Bone marrow (tissue), 2 donors: ENCODE results near the gene SMIM10L1.

ENCODE experiments used
- DNase-seq, 2 donors: peaks; one replicate each; lab custom pipeline; 2025; lab: John Stamatoyannopoulos, UW

The SMIM10L1 gene

DNA sequence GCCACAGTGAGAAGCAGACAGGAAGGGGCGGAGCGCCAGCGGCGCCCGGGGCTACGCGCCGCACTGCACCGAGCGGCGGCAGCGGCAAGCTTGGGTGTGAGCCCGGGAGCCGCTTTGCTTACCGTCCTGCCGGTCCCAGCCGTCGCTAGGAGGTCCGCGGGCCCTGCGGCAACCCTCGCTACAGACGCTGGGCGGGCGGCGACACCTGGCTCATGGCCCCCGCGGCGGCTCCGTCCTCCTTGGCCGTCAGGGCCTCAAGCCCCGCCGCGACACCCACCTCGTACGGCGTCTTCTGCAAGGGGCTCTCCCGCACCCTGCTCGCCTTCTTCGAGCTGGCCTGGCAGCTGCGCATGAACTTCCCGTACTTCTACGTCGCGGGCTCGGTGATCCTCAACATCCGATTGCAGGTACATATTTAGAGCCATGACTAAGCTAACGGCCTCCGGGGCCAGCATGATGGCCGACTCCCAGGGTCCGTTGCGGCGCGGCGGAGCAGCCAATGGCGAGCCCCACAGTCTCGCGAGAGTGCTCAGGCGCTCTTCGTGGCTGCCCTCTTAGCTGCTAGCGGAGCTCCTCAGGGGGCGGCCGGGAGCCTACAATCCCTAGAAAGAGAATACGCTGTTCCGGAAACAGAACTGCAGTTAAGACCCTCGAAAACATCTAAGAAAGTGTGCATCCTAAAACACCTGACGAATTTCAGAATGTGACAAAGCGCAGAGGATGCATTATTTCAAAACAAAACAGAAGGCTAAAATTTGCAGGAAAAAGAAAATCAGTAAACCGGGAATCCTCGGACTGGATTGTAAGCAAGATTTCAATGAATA lies at the start of gene SMIM10L1:
Gene SMIM10L1, plus strand, starts transcription at position 50 of the 824 bp plus-strand sequence. Its CDS starts 163 bp downstream, at position 213.
- DNase-seq, result peak; percentile 62 to 86

DNA sequence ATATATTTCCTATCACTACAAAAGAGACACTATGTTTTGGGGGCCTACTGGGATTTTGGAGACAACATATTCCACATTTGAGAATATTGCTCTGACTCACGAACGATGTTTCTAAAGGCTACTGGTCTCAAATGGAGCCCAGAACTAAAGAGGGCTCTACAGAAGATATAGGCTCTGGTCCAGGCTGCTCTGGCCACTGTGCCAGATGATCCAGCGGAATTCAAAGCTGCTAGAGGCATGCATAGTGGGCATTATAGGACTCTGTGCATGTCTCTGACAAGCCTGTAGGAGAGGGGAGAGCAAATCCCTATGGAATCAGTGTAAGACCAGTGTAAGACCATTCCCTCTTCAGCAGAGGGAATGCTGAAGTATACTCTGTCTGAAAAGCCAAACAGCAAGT lies 40.6 kb upstream of the SMIM10L1 start:
- no peak for DNase-seq

DNA sequence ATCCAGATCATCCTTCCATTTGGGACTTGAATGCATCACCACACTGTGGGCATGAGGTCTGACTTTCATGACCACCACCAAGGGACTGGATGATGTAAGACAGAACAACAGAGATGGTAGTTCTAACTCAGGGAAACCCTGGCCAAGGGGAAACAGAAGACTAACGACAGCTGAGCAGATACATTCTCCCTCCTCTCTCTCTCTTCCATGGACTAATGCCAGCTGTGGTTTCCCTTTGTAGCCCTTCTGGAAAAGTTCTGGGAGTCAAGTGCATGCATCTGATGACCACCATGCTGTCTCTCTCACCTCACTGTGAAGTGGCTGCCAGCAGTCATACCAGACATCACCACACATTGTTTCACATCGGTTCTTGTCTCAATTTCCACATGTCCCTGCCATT lies 40.0 kb upstream of the SMIM10L1 start:
- no peak for DNase-seq

DNA sequence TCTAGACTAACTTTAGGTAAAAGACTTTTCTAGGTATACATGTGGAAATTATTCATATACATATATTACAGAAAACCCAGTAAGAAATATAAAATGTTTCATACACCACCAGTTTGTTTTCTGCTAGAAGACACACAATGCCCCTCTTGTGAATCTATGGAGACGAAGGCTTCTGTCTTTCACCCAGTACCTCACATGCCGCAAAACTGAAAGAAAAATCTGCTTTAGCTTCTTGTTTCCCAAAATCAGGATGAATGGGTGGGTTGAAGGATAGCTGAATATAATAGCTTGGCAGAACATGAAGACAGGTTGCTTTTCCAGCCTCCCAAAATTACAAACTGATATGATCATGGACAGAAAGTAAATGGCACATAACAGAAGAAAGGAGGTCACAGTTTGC lies 37.8 kb upstream of the SMIM10L1 start:
- DNase-seq, result no peak

DNA sequence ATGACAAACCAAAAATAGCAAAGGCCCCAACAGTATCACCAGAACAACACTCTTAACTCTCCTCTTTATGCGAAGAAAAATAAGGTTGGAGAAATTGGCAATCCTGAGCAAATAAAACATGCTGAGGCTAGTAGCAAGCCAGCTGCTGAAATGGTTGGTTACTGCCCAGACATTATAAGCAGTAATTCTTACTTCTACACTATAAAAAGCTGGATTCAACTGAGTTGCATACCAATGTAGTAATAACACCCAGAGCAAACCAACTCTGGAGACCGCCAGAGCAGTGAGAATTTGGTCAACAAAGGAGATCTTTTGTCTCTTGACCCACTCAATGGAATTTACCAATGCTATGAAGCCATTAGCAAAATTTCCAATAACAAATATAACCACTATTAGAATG lies 37.2 kb upstream of the SMIM10L1 start:
- no peak for DNase-seq

DNA sequence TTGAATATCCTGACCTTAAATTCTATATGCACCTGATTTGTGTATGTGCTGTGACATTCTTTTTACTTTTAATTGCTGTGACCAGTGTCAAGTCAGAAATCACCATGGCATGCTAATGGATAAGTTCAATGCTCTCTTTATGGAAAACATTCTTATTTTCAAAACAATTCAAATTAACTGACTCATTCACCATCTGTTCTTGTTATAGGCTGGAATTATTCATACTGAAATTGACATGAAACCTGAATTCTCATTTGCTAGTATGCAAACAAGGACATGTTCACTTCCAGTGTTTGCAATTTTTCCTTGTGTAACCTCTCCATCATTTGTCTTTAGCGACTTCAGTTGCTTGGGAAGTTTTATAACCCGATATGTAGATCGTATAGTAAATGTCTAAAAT lies 36.7 kb upstream of the SMIM10L1 start, which contains the start of gene TAS2R30:
Gene TAS2R30, minus strand, starts transcription at position 340 of the 400 bp plus-strand sequence. CDS start 400 bp downstream, outside the sequence.
- DNase-seq, result no peak

DNA sequence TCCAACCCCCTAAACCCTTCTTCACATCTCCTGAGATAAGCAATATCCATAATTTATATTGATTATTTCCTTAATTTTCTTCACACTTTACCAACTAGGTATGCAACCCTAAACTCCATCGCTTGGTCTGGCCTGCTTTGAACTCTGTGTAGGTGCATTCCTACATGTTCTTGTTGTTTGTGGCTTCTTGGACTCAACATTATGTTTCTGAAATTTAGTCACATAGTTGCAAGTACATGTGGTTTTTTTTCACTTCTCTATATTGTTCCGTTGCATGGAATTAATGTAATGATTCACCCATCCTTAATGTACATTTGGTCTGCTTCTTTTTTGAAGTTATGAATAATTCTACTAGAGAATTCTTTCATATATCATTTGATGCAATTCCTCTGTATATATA lies 34.9 kb upstream of the SMIM10L1 start:
- DNase-seq, result no peak

DNA sequence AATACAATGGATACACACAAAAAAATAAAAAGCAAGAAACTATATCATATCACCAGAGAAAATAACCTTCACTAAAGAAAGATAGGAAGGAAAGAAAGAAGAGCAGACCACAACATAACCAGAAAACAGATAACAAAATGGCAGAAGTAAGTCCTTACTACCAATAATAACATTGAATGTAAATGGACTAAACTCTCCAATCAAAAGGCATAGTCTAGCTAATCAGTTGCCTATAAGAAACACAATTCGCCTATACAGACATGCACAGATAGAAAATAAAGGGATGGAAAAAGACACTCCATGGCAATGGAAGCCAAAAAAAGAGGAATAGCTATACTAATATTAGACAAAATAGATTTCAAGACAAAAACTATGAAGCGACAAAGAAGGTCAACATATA lies 27.6 kb upstream of the SMIM10L1 start:
- DNase-seq, result no peak

DNA sequence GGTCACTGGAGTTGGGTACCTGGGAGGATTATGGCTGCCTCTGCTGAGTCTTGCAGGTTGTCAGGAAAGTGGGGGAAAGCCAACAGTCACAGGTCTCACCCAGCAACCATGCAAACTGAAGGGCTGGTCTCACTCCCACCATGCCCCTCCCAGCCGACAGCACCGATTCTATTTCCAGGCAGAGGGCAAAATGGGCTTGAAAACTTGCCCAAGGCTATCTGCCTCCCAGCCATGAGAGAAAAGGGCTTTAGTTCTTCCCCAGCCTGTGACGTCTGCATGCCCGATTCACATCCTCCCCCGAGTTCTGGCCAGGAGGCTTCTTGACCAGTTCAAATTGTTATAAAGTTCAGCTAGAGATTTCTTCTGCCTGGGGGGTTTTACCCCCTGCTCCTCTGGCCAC lies 26.7 kb upstream of the SMIM10L1 start:
- DNase-seq, result no peak

DNA sequence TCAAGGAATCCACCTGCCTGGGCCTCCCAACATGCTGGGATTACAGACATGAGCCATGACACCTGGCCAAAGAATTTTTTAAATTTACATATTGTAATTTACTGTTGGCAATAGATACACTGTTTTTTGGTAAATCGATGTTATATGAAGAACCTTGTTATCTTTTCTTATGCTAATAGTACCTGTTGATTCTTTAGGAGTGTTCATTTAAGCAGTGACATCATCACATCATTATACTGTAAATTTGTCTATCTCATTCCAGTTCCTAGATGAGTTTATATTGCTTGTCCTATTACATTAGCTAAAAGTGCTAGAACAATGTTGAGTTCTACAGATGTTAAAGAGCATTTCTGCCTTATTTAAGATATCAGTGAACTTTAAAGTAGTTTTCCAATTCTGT lies 23.6 kb upstream of the SMIM10L1 start:
- no peak for DNase-seq

DNA sequence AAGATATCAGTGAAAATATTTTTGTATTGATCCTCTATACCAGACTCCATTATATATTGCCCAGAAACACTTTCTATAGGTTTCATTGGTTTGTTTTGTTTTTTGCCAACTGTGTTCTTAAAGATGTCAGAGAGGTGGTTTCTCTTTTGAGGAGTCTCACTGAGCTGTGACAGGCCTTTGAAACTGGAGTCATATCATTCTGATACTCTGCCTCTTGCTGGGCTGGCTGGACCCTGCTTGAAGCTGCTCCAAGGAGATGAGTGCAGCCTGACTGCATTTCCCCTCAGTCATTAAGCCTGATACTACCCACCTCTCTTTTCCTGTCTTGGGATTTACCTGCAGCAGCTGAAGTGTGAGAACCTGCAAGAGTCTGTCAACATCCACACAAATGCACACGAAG lies 20.2 kb upstream of the SMIM10L1 start:
- DNase-seq, result no peak

DNA sequence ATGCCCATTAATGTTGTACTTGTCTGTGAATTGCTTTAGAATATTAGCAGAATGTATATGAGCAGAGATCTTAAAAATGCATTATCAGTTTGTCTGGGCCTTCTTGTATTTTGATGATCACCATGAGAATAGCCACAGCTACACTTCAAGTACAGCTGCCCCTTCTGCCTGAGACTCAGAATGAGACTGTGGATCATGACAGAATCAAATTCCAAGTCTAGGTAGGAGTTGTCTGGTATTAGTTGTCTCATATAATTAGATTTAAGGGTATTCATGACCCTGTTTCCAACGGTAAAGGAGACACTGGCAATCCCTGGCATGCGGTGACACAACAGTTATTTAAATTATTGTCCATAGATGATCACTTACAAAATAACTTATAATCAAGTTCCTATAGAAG lies 18.3 kb upstream of the SMIM10L1 start:
- DNase-seq, result no peak

DNA sequence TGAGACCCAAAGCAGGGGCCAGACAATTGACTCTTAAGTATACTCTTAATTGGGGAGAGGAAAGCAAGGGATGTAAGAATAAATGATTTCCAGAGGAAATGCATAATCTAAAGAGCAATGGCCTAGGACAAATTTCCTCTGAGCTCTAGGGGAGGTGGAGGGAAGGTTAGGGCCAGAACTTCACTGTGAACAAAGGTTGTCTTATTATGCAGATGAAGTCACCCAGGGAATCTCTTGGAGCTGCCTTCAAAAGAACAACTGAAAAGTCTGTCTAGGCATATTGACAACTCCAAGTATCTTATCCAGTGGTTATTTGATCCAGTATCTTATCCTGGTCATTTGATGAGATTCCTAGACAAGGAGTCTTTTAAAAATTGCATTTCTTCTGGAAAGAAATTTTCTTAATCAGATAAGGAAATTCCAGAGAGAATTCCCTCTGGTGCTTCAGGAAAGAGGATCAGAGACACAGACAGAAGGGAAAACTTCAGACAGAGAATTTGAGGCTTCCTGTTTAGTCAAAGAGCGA lies 16.5 kb upstream of the SMIM10L1 start:
- no peak for DNase-seq

DNA sequence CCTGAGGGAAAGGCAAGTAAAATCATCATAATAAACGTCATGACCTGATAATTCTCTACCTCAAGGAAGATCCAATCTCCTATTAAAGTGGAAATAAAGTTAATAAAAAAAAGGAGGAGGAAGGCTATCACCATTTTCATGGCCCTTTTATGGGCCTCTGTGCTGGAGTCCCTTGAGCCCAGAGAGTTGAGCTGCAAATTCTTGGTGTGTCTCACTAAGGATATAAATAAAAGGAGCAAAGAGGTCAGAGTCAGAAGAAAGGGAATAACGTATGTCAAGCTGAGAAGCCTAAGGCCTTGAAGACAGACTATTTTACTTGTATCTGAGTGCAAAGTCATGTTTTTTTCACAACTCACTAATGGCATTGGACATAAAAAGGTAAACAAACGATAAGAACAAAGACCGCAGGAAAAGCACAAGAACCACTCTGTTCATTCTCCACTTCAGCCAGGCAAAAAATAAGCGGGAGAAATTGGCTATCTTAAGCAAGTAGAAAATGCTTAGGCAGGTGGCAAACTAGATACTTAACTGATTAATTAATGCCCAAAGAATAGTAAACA lies 12.0 kb upstream of the SMIM10L1 start:
- no peak for DNase-seq

DNA sequence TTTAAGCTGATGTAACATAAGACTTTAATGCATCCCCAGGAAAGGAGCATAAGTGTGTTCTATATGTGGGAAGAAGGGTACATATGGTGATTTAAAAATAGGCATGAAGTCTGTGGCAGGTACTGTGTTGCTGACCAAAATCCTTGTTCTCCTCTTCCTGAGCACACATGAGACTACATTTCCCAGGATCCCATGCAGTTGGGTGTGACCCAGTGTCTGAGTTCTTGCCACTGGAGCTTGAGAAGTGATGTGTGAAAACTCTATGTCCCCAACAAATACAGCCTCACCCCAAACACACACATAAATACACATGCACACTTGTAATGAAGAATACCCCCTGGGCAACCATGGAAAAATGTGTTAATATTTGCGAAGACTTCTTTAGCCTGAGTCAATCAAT lies 8.5 kb upstream of the SMIM10L1 start:
- DNase-seq, result no peak

DNA sequence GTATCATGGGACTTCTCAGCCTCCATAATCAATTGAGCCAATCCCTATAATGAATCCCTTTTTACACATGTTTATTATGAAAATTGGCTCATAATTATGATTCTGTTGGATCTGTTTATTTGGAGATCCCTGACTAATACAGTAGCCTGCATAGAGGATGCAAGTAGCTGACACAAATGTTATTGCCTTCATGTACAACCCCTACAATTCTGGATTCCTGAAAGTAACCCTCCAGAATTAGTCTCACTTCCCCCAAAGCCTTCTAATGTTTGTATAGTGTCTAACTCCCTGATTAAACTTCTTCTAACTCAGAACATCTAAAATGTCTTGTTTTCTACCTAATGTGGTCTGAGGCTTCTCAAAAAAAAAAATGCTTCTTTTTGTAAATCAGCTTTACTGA lies 6.6 kb upstream of the SMIM10L1 start:
- no peak for DNase-seq

DNA sequence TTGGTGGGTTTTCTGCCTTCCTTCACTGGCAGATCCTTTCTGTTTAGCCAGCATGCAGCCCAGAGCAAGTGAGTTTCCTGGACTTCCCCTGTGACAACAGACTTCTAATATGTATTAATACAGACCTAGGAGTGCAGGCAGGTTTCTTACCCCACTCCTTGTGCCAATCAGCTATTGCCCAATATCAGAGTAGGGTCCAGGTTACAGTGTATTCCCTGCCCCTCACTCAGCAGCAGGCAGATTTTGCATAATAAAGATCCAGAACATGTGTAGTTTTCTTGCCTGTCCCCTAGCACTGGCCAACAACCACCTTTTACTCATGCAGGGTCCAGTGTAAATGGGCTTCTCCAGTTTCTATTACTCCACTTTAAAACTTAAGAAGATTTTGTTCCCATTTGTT lies 4.7 kb upstream of the SMIM10L1 start:
- DNase-seq, result no peak

DNA sequence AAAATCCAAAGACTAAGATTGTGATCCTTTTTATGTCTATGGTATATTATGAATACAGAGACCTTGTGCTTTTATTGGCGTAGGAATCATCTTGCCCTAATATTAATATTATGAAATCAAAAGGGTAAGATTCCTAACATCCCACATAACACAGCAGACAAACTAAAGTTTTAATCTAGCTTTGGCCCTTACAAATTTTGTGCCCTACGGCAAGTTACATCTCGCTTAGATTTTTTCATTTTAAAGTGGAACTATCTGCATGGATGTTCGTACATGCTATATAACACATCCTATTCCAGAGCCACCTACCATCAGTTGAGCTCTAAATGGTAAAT lies 217 bp upstream of the SMIM10L1 start:
- no peak for DNase-seq

DNA sequence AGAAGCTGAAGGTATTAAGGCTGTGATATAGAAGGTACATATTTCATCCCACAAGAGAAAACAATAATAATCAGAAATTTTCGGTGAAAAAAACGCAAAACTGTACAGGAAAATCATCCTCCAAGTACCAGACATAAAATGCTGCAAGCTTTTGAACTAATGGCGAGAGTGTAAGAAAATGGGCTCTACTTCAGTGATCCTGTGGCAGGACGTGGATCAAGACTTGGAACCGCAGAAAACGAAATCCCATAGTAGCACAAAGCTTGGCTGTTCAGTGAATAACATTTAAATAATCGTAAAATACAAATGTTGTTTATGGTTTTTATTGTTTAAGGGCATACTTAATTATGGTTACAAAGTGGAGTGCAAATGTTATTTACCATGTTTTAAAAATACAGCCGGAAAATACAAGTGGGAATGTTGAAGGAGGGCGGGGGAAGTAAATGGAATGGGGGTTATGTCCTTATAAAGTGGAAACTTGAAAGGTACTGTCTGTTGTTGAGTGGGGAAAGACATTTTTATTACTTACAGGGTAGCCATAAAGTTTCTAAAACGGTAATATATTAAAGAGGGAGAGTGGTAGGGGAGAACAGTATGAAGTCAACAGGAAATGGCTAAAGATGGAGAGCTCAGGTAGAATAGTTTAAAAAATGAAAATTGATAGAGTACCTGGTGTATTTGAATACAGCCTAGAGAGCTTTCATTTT lies 1.1 kb downstream of the SMIM10L1 start:
- peak in 1 of 2 donors; percentile 30 for DNase-seq

DNA sequence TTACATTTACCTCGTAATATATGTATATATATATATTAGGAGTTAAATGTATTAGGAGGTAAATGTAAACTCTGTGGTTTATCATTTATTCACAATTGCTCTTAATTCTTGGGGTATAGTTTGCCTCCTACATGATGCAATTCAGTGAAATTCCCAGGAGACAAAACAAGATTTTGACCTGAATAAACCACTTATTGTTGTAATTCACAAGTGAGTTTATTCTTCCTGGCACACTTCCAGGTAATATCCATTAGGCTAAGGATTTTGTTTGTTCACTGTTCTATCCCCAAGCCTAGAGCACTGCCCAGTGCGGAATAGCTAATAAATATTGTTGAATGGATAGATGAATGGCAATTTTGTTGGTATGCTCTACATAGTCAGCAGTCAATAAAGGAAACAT lies 3.0 kb downstream of the SMIM10L1 start:
- DNase-seq, result no peak

DNA sequence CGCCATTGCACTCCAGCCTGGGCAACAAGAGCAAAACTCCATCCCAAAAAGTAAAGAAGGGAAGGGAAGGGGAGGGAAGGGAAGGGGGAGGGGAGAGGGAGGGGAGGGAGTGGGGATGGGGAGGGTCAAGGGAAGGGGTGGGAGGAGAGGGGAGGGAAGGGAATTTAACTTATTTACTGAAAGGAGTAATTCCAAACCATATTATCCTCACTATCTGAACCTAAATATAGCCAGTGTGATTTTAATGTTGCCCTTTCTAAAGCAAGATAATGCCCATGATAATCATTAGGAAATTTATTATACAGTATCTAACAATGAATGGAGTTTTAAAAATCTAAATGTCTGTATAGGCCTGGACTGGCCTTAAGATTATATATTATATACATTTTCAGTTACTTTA lies 7.3 kb downstream of the SMIM10L1 start:
- no peak for DNase-seq

DNA sequence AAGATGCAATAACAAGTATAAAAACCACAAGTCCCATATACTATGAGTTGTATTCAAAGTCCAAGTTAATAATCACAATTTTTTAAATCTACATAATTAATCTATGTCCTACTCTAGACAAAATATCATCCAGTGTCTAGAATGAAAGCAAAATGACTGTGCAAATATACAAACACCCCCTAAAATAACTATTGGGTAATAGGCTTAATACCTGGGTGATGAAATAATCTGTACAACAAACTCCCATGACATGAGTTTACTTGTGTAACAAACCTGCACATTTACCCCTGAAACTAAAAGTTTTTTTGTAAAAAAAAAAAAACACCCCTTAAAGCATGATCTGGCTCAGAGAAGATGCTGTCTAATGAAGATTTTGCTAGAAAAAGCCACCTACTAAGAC lies 11.5 kb downstream of the SMIM10L1 start:
- no peak for DNase-seq

DNA sequence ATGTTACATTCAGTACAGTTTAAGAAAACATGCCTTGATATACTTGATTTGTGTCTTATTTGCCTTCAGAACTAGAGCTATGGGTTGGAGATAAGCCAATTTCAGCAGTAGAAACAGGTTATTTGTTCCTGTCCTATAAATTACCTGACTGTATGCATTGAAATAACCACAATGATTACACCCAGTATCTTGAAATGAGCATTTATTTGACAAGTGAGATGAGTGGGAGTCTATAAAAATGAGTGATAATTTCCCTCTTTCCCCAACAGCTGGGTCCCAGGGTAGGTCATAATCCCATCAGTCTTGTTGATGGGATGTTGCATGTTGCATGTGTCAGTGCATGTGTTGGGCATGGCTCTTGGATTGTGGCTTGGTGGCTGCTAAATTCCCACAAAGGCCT lies 12.0 kb downstream of the SMIM10L1 start:
- DNase-seq, result no peak
